Ectodermal cell (in vitro differentiated cells): Measurements from ENCODE around the gene TMEM114.

Experiments
- H3K27ac ChIP-seq: 2 replicates; pipeline ENCODE4 v1.7.0; 2013; ENCODE audit warnings: mild to moderate bottlenecking, low read depth, low read length; ENCODE audit not compliant: insufficient read depth, poor library complexity, severe bottlenecking
- H3K27me3 ChIP-seq: 2 replicates; pipeline ENCODE4 v1.7.0; 2013; ENCODE audit warnings: mild to moderate bottlenecking, low read length; ENCODE audit not compliant: insufficient read depth, control insufficient read depth, poor library complexity, severe bottlenecking
- H3K36me3 ChIP-seq: one replicate; pipeline ENCODE4 v1.7.0; 2013; ENCODE audit warnings: low read length; ENCODE audit not compliant: control insufficient read depth, insufficient read depth
- H3K4me1 ChIP-seq: one replicate; pipeline ENCODE4 v1.7.0; 2013; ENCODE audit warnings: low read length; ENCODE audit not compliant: control insufficient read depth, insufficient read depth
- H3K4me3 ChIP-seq: 2 replicates; pipeline ENCODE4 v1.7.0; 2013; ENCODE audit warnings: low read depth, low read length, control low read depth; ENCODE audit not compliant: insufficient read depth
- H3K9me3 ChIP-seq: 2 replicates; pipeline ENCODE4 v1.7.0; 2013; ENCODE audit warnings: mild to moderate bottlenecking, low read length, moderate library complexity; ENCODE audit not compliant: control insufficient read depth
- WGBS, 2 experiments: methylation state at CpG; one replicate each; pipeline ENCODE4 v1.1.7; 2013; ENCODE audit warnings: missing lambda C conversion rate in 2 of 2; 5-methylcytosine and 5-hydroxymethylcytosine counted together

Gene TMEM114

GRCh38 chr16:8626946-8627345 is 36.6 kb upstream of the TMEM114 start:
- WGBS, 2 experiments, result 94 to 96% methylated on average over 8 of the region's 8 CpGs
- H3K9me3 ChIP-seq, result no peaks in the 10 kb centered on the region
- H3K4me3 ChIP-seq, result no peak overlapping the region
- no peak overlapping the region for H3K27ac ChIP-seq
- H3K27me3 ChIP-seq, result no peaks in the 10 kb centered on the region
- H3K4me1 ChIP-seq, result peaks cover 8% of the 10 kb centered on the region
- H3K36me3 ChIP-seq, result peaks cover 55% of the 10 kb centered on the region

GRCh38 chr16:8625491-8626087 is 35.3 kb upstream of the TMEM114 start:
- no peak overlapping the region for H3K4me3 ChIP-seq
- no peaks in the 10 kb centered on the region for H3K9me3 ChIP-seq
- H3K36me3 ChIP-seq, result peaks cover 50% of the 10 kb centered on the region
- H3K27me3 ChIP-seq, result no peaks in the 10 kb centered on the region
- 95% methylated on average over 10 of the region's 10 CpGs for WGBS, 2 experiments
- no peak overlapping the region for H3K27ac ChIP-seq
- H3K4me1 ChIP-seq, result peaks cover 8% of the 10 kb centered on the region

GRCh38 chr16:8623634-8624033 is 33.3 kb upstream of the TMEM114 start:
- Histone ChIP-seq H3K4me1 (peaks cover 8% of the 10 kb centered on the region), H3K27me3 (no peaks in the 10 kb centered on the region), H3K9me3 (no peaks in the 10 kb centered on the region), H3K4me3 (no peak overlapping the region), H3K27ac (no peak overlapping the region), H3K36me3 (peaks cover 32% of the 10 kb centered on the region)

- Histone ChIP-seq H3K27ac (no peak overlapping the region), H3K4me1 (peaks cover 8% of the 10 kb centered on the region), H3K36me3 (peaks cover 19% of the 10 kb centered on the region), H3K27me3 (no peaks in the 10 kb centered on the region), H3K4me3 (peak overlapping the region; percentile 94), H3K9me3 (no peaks in the 10 kb centered on the region)
- WGBS, 2 experiments, result 6 to 7% methylated on average over 4 of the region's 4 CpGs
These were observed 32.0 kb upstream of the TMEM114 start for GRCh38 chr16:8622315-8622656.

- Histone ChIP-seq H3K4me1 (peaks cover 8% of the 10 kb centered on the region), H3K4me3 (peak within 1 kb of the TSS; percentile 94), H3K9me3 (no peaks in the 10 kb centered on the region), H3K27me3 (no peaks in the 10 kb centered on the region), H3K27ac (peak within 1 kb of the TSS; percentile 64), H3K36me3 (peaks cover 14% of the 10 kb centered on the region)
- 0% methylated on average over 51 of the region's 51 CpGs for WGBS, 2 experiments
These were observed 31.4 kb upstream of the TMEM114 start, which contains the start of gene METTL22 for GRCh38 chr16:8621572-8622314. TSS of gene METTL22 (plus strand) at chr16:8621698. CDS start at chr16:8625666, 3,968 bp downstream.

GRCh38 chr16:8621222-8621571 is 30.9 kb upstream of the TMEM114 start:
- H3K4me1 ChIP-seq, result peaks cover 8% of the 10 kb centered on the region
- 24 to 28% methylated on average over 11 to 12 of the region's 12 CpGs for WGBS, 2 experiments
- peak overlapping the region; percentile 94 for H3K4me3 ChIP-seq
- no peak overlapping the region for H3K27ac ChIP-seq
- peaks cover 9% of the 10 kb centered on the region for H3K36me3 ChIP-seq
- H3K9me3 ChIP-seq, result no peaks in the 10 kb centered on the region
- no peaks in the 10 kb centered on the region for H3K27me3 ChIP-seq

- Histone ChIP-seq H3K9me3 (no peaks in the 10 kb centered on the region), H3K4me1 (peaks cover 8% of the 10 kb centered on the region), H3K27me3 (no peaks in the 10 kb centered on the region), H3K36me3 (peaks cover 3% of the 10 kb centered on the region), H3K27ac (no peak overlapping the region), H3K4me3 (no peak overlapping the region)
- 76 to 80% methylated on average over 6 of the region's 6 CpGs for WGBS, 2 experiments
These were observed 30.2 kb upstream of the TMEM114 start for GRCh38 chr16:8620535-8620934.

- no peaks in the 10 kb centered on the region for H3K9me3 ChIP-seq
- H3K36me3 ChIP-seq, result no peaks in the 10 kb centered on the region
- H3K27me3 ChIP-seq, result no peaks in the 10 kb centered on the region
- no peak overlapping the region for H3K27ac ChIP-seq
- H3K4me1 ChIP-seq, result peaks cover 8% of the 10 kb centered on the region
- no peak overlapping the region for H3K4me3 ChIP-seq
- 91% methylated on average over 3 to 4 of the region's 5 CpGs for WGBS, 2 experiments
These were observed 29.5 kb upstream of the TMEM114 start for GRCh38 chr16:8619671-8620370.

GRCh38 chr16:8614435-8615029 is 24.2 kb upstream of the TMEM114 start:
- H3K9me3 ChIP-seq, result no peaks in the 10 kb centered on the region
- no peaks in the 10 kb centered on the region for H3K4me1 ChIP-seq
- H3K27ac ChIP-seq, result no peak overlapping the region
- 85 to 89% methylated on average over 9 of the region's 9 CpGs for WGBS, 2 experiments
- no peaks in the 10 kb centered on the region for H3K27me3 ChIP-seq
- no peak overlapping the region for H3K4me3 ChIP-seq
- no peaks in the 10 kb centered on the region for H3K36me3 ChIP-seq
